T-cell (primary cell): ENCODE measurements around the gene FATE1. TPM values are rescaled to one million over a fixed set of nuclear protein-coding genes. Genes with fewer than 3 reads are reported as not detected.

Source experiments
- ATAC-seq, 4 experiments: fragments of 200-7000 bp in 3 of 4; fragments of 150-1000 bp in 1 of 4; cut with Tn5 transposase; replicated peaks in 1 of 4; 1 replicate in 3 of 4; 2 replicates in 1 of 4; pipeline ENCODE4 v1.10.0; 2021; ENCODE audit warnings: moderate library complexity in 3 of 4, mild to moderate bottlenecking in 2 of 4, moderate number of reproducible peaks in 1 of 4
- CTCF ChIA-PET, 2 donors: fragments of 300-600 bp; sonication (Branson Sonifier 250); formaldehyde crosslinking; loops; one replicate each; lab custom pipeline; 2022; ENCODE audit warnings: antibody characterized with exemption in 2 of 2; lab: Charles Lee
- POLR2A ChIA-PET, 2 donors: fragments of 300-600 bp; sonication (Branson Sonifier 250); formaldehyde crosslinking; loops; one replicate each; lab custom pipeline; 2022; ENCODE audit warnings: antibody characterized with exemption in 2 of 2; lab: Charles Lee
- DNase-seq, 35 experiments: peaks; one replicate each; pipeline versions ENCODE4 v3.0.0 to v3.0.0-alpha.2; 2013 to 2023
- H3K27ac ChIP-seq: one replicate; pipeline ENCODE4 v1.5.1; 2013; ENCODE audit warnings: low read length
- H3K27me3 ChIP-seq, 2 experiments: replicated peaks in 1 of 2; 1 replicate in 1 of 2; 2 replicates in 1 of 2; pipeline versions ENCODE4 v1.6.1 to v1.7.0; 2013; ENCODE audit warnings: low read length in 1 of 2, mixed read lengths in 1 of 2; ENCODE audit not compliant: control insufficient read depth in 2 of 2, insufficient read depth in 2 of 2; ENCODE audit errors: extremely low read depth in 1 of 2
- H3K36me3 ChIP-seq, 2 donors: 1 replicate in 1 of 2; 2 replicates in 1 of 2; pipeline versions ENCODE4 v1.6.1 to v1.7.0; 2013; ENCODE audit warnings: low read length in 1 of 2; ENCODE audit not compliant: control insufficient read depth in 2 of 2, insufficient read depth in 1 of 2; ENCODE audit errors: extremely low read depth in 1 of 2
- H3K4me1 ChIP-seq, 2 experiments: 1 replicate in 1 of 2; 2 replicates in 1 of 2; pipeline versions ENCODE4 v1.6.1 to v1.7.0; 2013; ENCODE audit warnings: low read length in 2 of 2, mixed read lengths in 1 of 2; ENCODE audit not compliant: insufficient read depth in 2 of 2, control insufficient read depth in 1 of 2; ENCODE audit errors: extremely low read depth in 1 of 2
- H3K4me3 ChIP-seq, 2 donors: 1 replicate in 1 of 2; 2 replicates in 1 of 2; pipeline versions ENCODE4 v1.5.1 to v1.7.0; 2013; ENCODE audit warnings: mild to moderate bottlenecking in 2 of 2, low read length in 1 of 2, moderate library complexity in 1 of 2; ENCODE audit not compliant: control insufficient read depth in 1 of 2; ENCODE audit errors: extremely low read depth in 1 of 2
- H3K9me3 ChIP-seq: 2 replicates; pipeline ENCODE4 v1.7.0; 2013
- H3K27ac Mint-ChIP-seq, 2 donors: one replicate each; pipeline ENCODE4 v1.8.0; 2020 to 2021; ENCODE audit warnings: mild to moderate bottlenecking in 2 of 2, mixed read lengths in 2 of 2
- H3K27me3 Mint-ChIP-seq, 2 donors: one replicate each; pipeline ENCODE4 v1.8.0; 2021 to 2022; ENCODE audit warnings: mixed read lengths in 2 of 2
- H3K36me3 Mint-ChIP-seq: one replicate; pipeline ENCODE4 v1.8.0; 2021; ENCODE audit warnings: mixed read lengths
- H3K4me1 Mint-ChIP-seq, 3 donors: one replicate each; pipeline ENCODE4 v1.8.0; 2020 to 2022; ENCODE audit warnings: mixed read lengths in 3 of 3, mild to moderate bottlenecking in 1 of 3
- H3K4me3 Mint-ChIP-seq, 3 donors: one replicate each; pipeline ENCODE4 v1.8.0; 2020 to 2022; ENCODE audit warnings: mild to moderate bottlenecking in 3 of 3, mixed read lengths in 3 of 3, moderate library complexity in 3 of 3
- H3K9me3 Mint-ChIP-seq, 3 donors: one replicate each; pipeline ENCODE4 v1.8.0; 2020 to 2022; ENCODE audit warnings: mixed read lengths in 3 of 3
- WGBS: methylation state at CpG from one replicate; pipeline ENCODE4 v1.1.5; 2013; ENCODE audit warnings: missing lambda C conversion rate; ENCODE audit not compliant: insufficient coverage; 5-methylcytosine and 5-hydroxymethylcytosine counted together
- total RNA-seq, 35 experiments: library from RNA in 6 of 35; stranded (reverse) in 6 of 35; fragments of 120-200 nt in 1 of 35; gene quantifications; one replicate each; pipeline versions ENCODE4 v1.2.1 to v1.2.4 and lab custom pipeline; 2013 to 2026

Gene FATE1
- total RNA-seq, 5 donors from 2014 or later (not counting 1 experiment from before 2014, with no cell fraction given): not detected

GRCh38 chrX:151702026-151702714 is 13.7 kb upstream of the FATE1 start:
- WGBS: no CpG with 5 or more reads among the region's 9 CpGs
- H3K4me1 ChIP-seq: no peaks in the 10 kb centered on the region
- no peak overlapping the region for H3K27ac Mint-ChIP-seq
- ChIA-PET POLR2A (no interaction called here), CTCF (interaction anchor here in 1 of 2 donors (0.5 kb wide), 1 partner anchor 1964 kb away, joined by 4 read pairs; no protein-coding TSS in a partner anchor)
- H3K36me3 Mint-ChIP-seq: no peaks in the 10 kb centered on the region
- DNase-seq: no peak
- no peaks in the 10 kb centered on the region for H3K9me3 Mint-ChIP-seq
- H3K4me1 Mint-ChIP-seq: no peaks in the 10 kb centered on the region
- no peak overlapping the region for H3K4me3 Mint-ChIP-seq
- no peaks in the 10 kb centered on the region for H3K36me3 ChIP-seq
- no peak overlapping the region for H3K4me3 ChIP-seq
- H3K9me3 ChIP-seq: no peaks in the 10 kb centered on the region
- no peaks in the 10 kb centered on the region for H3K27me3 ChIP-seq
- ATAC-seq: no peak
- H3K27me3 Mint-ChIP-seq: peaks cover 6 to 23% of the 10 kb centered on the region in 2 donors
- H3K27ac ChIP-seq: no peak overlapping the region

- ATAC-seq (no peak), DNase-seq (no peak)
- POLR2A ChIA-PET: no interaction called here
- H3K4me1 Mint-ChIP-seq: no peaks in the 10 kb centered on the region
- Histone ChIP-seq H3K4me1 (no peaks in the 10 kb centered on the region), H3K27ac (no peak overlapping the region), H3K9me3 (no peaks in the 10 kb centered on the region), H3K4me3 (no peak overlapping the region), H3K27me3 (no peaks in the 10 kb centered on the region), H3K36me3 (no peaks in the 10 kb centered on the region)
- no peaks in the 10 kb centered on the region for H3K36me3 Mint-ChIP-seq
- no peak overlapping the region for H3K4me3 Mint-ChIP-seq
- 75% methylated on average over 2 of the region's 7 CpGs for WGBS
- H3K27me3 Mint-ChIP-seq: peaks cover 2 to 22% of the 10 kb centered on the region in 2 donors
- H3K27ac Mint-ChIP-seq: no peak overlapping the region
- CTCF ChIA-PET: interaction anchor here in 1 of 2 donors (0.5 kb wide), 1 partner anchor 1964 kb away, joined by 4 read pairs; no protein-coding TSS in a partner anchor
- no peaks in the 10 kb centered on the region for H3K9me3 Mint-ChIP-seq
Measured at GRCh38 chrX:151702741-151703340, 13.0 kb upstream of the FATE1 start.

- DNase-seq (no peak), ATAC-seq (no peak)
- Histone ChIP-seq H3K4me3 (no peak overlapping the region), H3K9me3 (no peaks in the 10 kb centered on the region), H3K27ac (no peak overlapping the region), H3K27me3 (no peaks in the 10 kb centered on the region), H3K4me1 (no peaks in the 10 kb centered on the region), H3K36me3 (no peaks in the 10 kb centered on the region)
- H3K4me1 Mint-ChIP-seq: no peaks in the 10 kb centered on the region
- ChIA-PET CTCF (no interaction called here), POLR2A (no interaction called here)
- no peak overlapping the region for H3K27ac Mint-ChIP-seq
- no peaks in the 10 kb centered on the region for H3K36me3 Mint-ChIP-seq
- H3K27me3 Mint-ChIP-seq: peaks cover 0 to 22% of the 10 kb centered on the region in 2 donors
- no CpG with 5 or more reads among the region's 7 CpGs for WGBS
- no peaks in the 10 kb centered on the region for H3K9me3 Mint-ChIP-seq
- no peak overlapping the region for H3K4me3 Mint-ChIP-seq
Measured at GRCh38 chrX:151703487-151703886, 12.3 kb upstream of the FATE1 start.

GRCh38 chrX:151704041-151704663 is 11.7 kb upstream of the FATE1 start:
- 80% methylated on average over 2 of the region's 13 CpGs for WGBS

GRCh38 chrX:151708821-151709220 is 7.0 kb upstream of the FATE1 start:
- Mint-ChIP-seq H3K27me3 (peaks cover 0 to 18% of the 10 kb centered on the region in 2 donors), H3K36me3 (no peaks in the 10 kb centered on the region), H3K27ac (no peak overlapping the region), H3K9me3 (no peaks in the 10 kb centered on the region), H3K4me3 (no peak overlapping the region), H3K4me1 (no peaks in the 10 kb centered on the region)
- no peak overlapping the region for H3K27ac ChIP-seq
- H3K9me3 ChIP-seq: no peaks in the 10 kb centered on the region
- 79% methylated on average over 4 of the region's 7 CpGs for WGBS
- ChIA-PET CTCF (no interaction called here), POLR2A (no interaction called here)
- ATAC-seq (no peak), DNase-seq (no peak)
- H3K27me3 ChIP-seq: peaks cover 0 to under 1% of the 10 kb centered on the region in 2 experiments
- H3K4me3 ChIP-seq: no peak overlapping the region
- H3K4me1 ChIP-seq: no peaks in the 10 kb centered on the region
- no peaks in the 10 kb centered on the region for H3K36me3 ChIP-seq

More at GRCh38 chrX:151704041-151704663, 11.7 kb upstream of the FATE1 start:
- no peaks in the 10 kb centered on the region for H3K9me3 ChIP-seq
- Mint-ChIP-seq H3K9me3 (no peaks in the 10 kb centered on the region), H3K36me3 (no peaks in the 10 kb centered on the region), H3K4me1 (no peaks in the 10 kb centered on the region), H3K4me3 (no peak overlapping the region), H3K27me3 (peaks cover 0 to 22% of the 10 kb centered on the region in 2 donors), H3K27ac (no peak overlapping the region)
- no peak for DNase-seq
- no peaks in the 10 kb centered on the region for H3K36me3 ChIP-seq
- no peak for ATAC-seq
- H3K27me3 ChIP-seq: no peaks in the 10 kb centered on the region
- POLR2A ChIA-PET: no interaction called here
- CTCF ChIA-PET: no interaction called here
- H3K4me3 ChIP-seq: no peak overlapping the region
- no peak overlapping the region for H3K27ac ChIP-seq
- no peaks in the 10 kb centered on the region for H3K4me1 ChIP-seq

GRCh38 chrX:151710457-151710856 is 5.4 kb upstream of the FATE1 start:
- Mint-ChIP-seq H3K36me3 (no peaks in the 10 kb centered on the region), H3K27ac (no peak overlapping the region), H3K4me1 (no peaks in the 10 kb centered on the region), H3K9me3 (no peaks in the 10 kb centered on the region), H3K4me3 (no peak overlapping the region), H3K27me3 (peaks cover 0 to 16% of the 10 kb centered on the region in 2 donors)
- WGBS: no CpG with 5 or more reads among the region's 2 CpGs
- POLR2A ChIA-PET: no interaction called here
- CTCF ChIA-PET: no interaction called here
- no peak overlapping the region for H3K4me3 ChIP-seq
- H3K4me1 ChIP-seq: no peaks in the 10 kb centered on the region
- DNase-seq: no peak
- no peak for ATAC-seq
- no peaks in the 10 kb centered on the region for H3K9me3 ChIP-seq
- no peaks in the 10 kb centered on the region for H3K36me3 ChIP-seq
- peaks cover 0 to 2% of the 10 kb centered on the region in 2 experiments for H3K27me3 ChIP-seq
- H3K27ac ChIP-seq: no peak overlapping the region
